Measurements from ENCODE around the gene PRR7. TPM values are rescaled to one million over a fixed set of nuclear protein-coding genes. Genes with fewer than 3 reads are reported as not detected.

Gene PRR7
- total and polyA plus RNA-seq, 2 of the 13 experiments (the other 11 are each of a cell fraction or from before 2014, with no cell fraction given) = 4.8 to 5.0 TPM

- Histone ChIP-seq H3K27me3 (ENCODE audit: control insufficient read depth in 1 of 2, insufficient read depth in 2 of 2, low read length in 2 of 2) (no peaks in the 10 kb centered on the region), H3K27ac (ENCODE audit: extremely low read length, insufficient read depth, low read length) (no peak overlapping the region), H3K4me1 (ENCODE audit: insufficient read depth, low read length) (peaks cover 28% of the 10 kb centered on the region), H3K4me2 (ENCODE audit: low read depth, low read length) (no peak overlapping the region), H2AFZ (ENCODE audit: low read length) (no peak overlapping the region), H3K79me2 (ENCODE audit: insufficient read depth, low read length) (peaks cover 3% of the 10 kb centered on the region), H3K9me3 (ENCODE audit: low read length) (no peaks in the 10 kb centered on the region), H3K36me3 (replicated peaks in 1 of 2; ENCODE audit: control insufficient read depth in 1 of 2, insufficient read depth in 2 of 2, low read length in 2 of 2) (peaks cover 3 to 16% of the 10 kb centered on the region in 2 experiments; a peak in 3 of 5 replicates), H3K9ac (ENCODE audit: insufficient read depth, low read depth, low read length) (no peak overlapping the region), H3K4me3 (replicated peaks in 1 of 3; ENCODE audit: insufficient read depth in 1 of 3, low read depth in 2 of 3, low read length in 3 of 3) (no peak overlapping the region), H4K20me1 (ENCODE audit: insufficient read depth, low read length) (peaks cover 9% of the 10 kb centered on the region; the same call in 1 of the 2 replicates)
- WGBS (ENCODE audit: low lambda C conversion rate) = 87% methylated on average over 6 of the region's 8 CpGs
- POLR2A ChIA-PET = no interaction called here
- CTCF ChIA-PET (ENCODE audit: low intra/inter-chr PET ratio, low total read pairs) = no interaction called here
- in situ Hi-C loops (cut with HindIII; ENCODE audit: extremely low pct_ligation_motif_present, low pct_unique_long_range_greater_than_20kb) = loop anchor here (25.0 kb wide), 1 partner anchor 358 kb away; no protein-coding TSS in a partner anchor
- no peak for DNase-seq (ENCODE audit: low spot score)
- FAIRE-seq = no peak
- BruUV-seq (replicated peaks) = no TSS peak
- ATAC-seq = no peak
- TF ChIP-seq ZBTB34 (CRISPR knock-in tag; IDR thresholded peaks at IDR 0.05) = no peak
- intact Hi-C loops (cut with micrococcal nuclease; ENCODE audit: unreplicated experiment) = no loop called here
Measured at GRCh38 chr5:177469750-177470525, 23.3 kb downstream of the PRR7 start.

GRCh38 chr5:177470759-177471536 is 24.3 kb downstream of the PRR7 start:
- no peak for ATAC-seq
- Histone ChIP-seq H3K4me3 (replicated peaks in 1 of 3; ENCODE audit: insufficient read depth in 1 of 3, low read depth in 2 of 3, low read length in 3 of 3) (no peak overlapping the region), H3K9me3 (ENCODE audit: low read length) (no peaks in the 10 kb centered on the region), H3K4me1 (ENCODE audit: insufficient read depth, low read length) (peaks cover 38% of the 10 kb centered on the region), H2AFZ (ENCODE audit: low read length) (no peak overlapping the region), H3K27me3 (ENCODE audit: control insufficient read depth in 1 of 2, insufficient read depth in 2 of 2, low read length in 2 of 2) (no peaks in the 10 kb centered on the region), H3K36me3 (replicated peaks in 1 of 2; ENCODE audit: control insufficient read depth in 1 of 2, insufficient read depth in 2 of 2, low read length in 2 of 2) (peaks cover 2 to 9% of the 10 kb centered on the region in 2 experiments; a peak in 3 of 5 replicates), H3K4me2 (ENCODE audit: low read depth, low read length) (no peak overlapping the region; the same call in 1 of the 2 replicates), H3K9ac (ENCODE audit: insufficient read depth, low read depth, low read length) (no peak overlapping the region), H3K79me2 (ENCODE audit: insufficient read depth, low read length) (peaks cover 3% of the 10 kb centered on the region), H3K27ac (ENCODE audit: extremely low read length, insufficient read depth, low read length) (no peak overlapping the region), H4K20me1 (ENCODE audit: insufficient read depth, low read length) (peaks cover 9% of the 10 kb centered on the region; the same call in 1 of the 2 replicates)
- peak; percentile 23 for DNase-seq (ENCODE audit: low spot score)
- CTCF ChIA-PET (ENCODE audit: low intra/inter-chr PET ratio, low total read pairs) = no interaction called here
- no peak for FAIRE-seq
- intact Hi-C loops (cut with micrococcal nuclease; ENCODE audit: unreplicated experiment) (no loop called here), in situ Hi-C loops (cut with HindIII; ENCODE audit: extremely low pct_ligation_motif_present, low pct_unique_long_range_greater_than_20kb) (loop anchor here (25.0 kb wide), 1 partner anchor 359 kb away; no protein-coding TSS in a partner anchor)
- BruUV-seq (replicated peaks) = TSS peak; percentile 39
- WGBS (ENCODE audit: low lambda C conversion rate) = 88% methylated on average over 7 of the region's 10 CpGs
- POLR2A ChIA-PET = interaction anchor here (2.6 to 2.8 kb wide), 2 partner anchors 13 to 92 kb away, joined by 10 to 17 read pairs; no protein-coding TSS in a partner anchor
- peak; percentile 65 to 85 for TF ChIP-seq MAFK (conservative IDR thresholded peaks at IDR 0.05 in 1 of 2, IDR thresholded peaks at IDR 0.05 in 1 of 2; ENCODE audit: low read length in 2 of 2)
- no peak for TF ChIP-seq ATF7-NPFF (CRISPR knock-in tag; IDR thresholded peaks at IDR 0.05; ENCODE audit: low read depth)
- no peak for TF ChIP-seq ZNF333 (CRISPR knock-in tag; IDR thresholded peaks at IDR 0.05; ENCODE audit: borderline replicate concordance)
- no peak for TF ChIP-seq TAF1 (CRISPR knock-in tag; IDR thresholded peaks at IDR 0.05)
- no peak for TF ChIP-seq SMAD3 (CRISPR knock-in tag; IDR thresholded peaks at IDR 0.05)
- no peak for TF ChIP-seq ZBTB20 (CRISPR knock-in tag; IDR thresholded peaks at IDR 0.05; ENCODE audit: borderline replicate concordance, low read depth)
- TF ChIP-seq BCL6 (CRISPR knock-in tag; IDR thresholded peaks at IDR 0.05) = no peak
- TF ChIP-seq TIGD3 (CRISPR knock-in tag; IDR thresholded peaks at IDR 0.05; ENCODE audit: borderline replicate concordance) = no peak
- TF ChIP-seq RFX3 (CRISPR knock-in tag; IDR thresholded peaks at IDR 0.05) = no peak
- TF ChIP-seq MAFF (IDR thresholded peaks at IDR 0.05; ENCODE audit: low read depth, low read length) = peak; percentile 69
- no peak for TF ChIP-seq MYPOP (CRISPR knock-in tag; IDR thresholded peaks at IDR 0.05)

Measured in HepG2 (cell line).